Prostate gland (tissue), 2 donors: Measurements from ENCODE around the gene THSD4. TPM values are rescaled to one million over a fixed set of nuclear protein-coding genes. Genes with fewer than 3 reads are reported as not detected.

Experiments
- DNase-seq: peaks from one replicate; pipeline ENCODE4 v3.0.0-alpha.2; 2019; ENCODE audit warnings: low spot score
- H3K27ac ChIP-seq, 2 donors: fragments of 200-600 bp; sonication (generic); 2 replicates each; pipeline ENCODE4 v1.5.1; 2017 to 2019
- H3K27me3 ChIP-seq: fragments of 200-600 bp; sonication (generic); replicated peaks from 2 replicates; pipeline ENCODE4 v1.5.1; 2019; ENCODE audit not compliant: insufficient read depth
- H3K36me3 ChIP-seq, 2 donors: fragments of 200-600 bp; sonication (generic); 1 replicate in 1 of 2; 2 replicates in 1 of 2; pipeline versions ENCODE4 v1.5.1 to v1.8.1; 2017 to 2019
- H3K4me1 ChIP-seq: fragments of 200-600 bp; sonication (generic); replicated peaks from 2 replicates; pipeline ENCODE4 v1.5.1; 2019
- H3K4me3 ChIP-seq, 2 donors: fragments of 200-600 bp; sonication (generic); 2 replicates each; pipeline ENCODE4 v1.5.1; 2017 to 2019
- H3K9me3 ChIP-seq: fragments of 200-600 bp; sonication (generic); 2 replicates; pipeline ENCODE4 v1.5.1; 2017
- POLR2A ChIP-seq: fragments of 450-650 bp; IDR thresholded peaks from one replicate; pipeline ENCODE4 v1.6.1; 2016; ENCODE audit warnings: antibody characterized with exemption, mild to moderate bottlenecking
- POLR2AphosphoS5 ChIP-seq: sonication (generic); formaldehyde crosslinking; IDR thresholded peaks from one replicate; pipeline ENCODE4 v1.6.1; 2017; ENCODE audit warnings: antibody characterized with exemption
- WGBS: methylation state at CpG from one replicate; pipeline ENCODE4 v1.1.5; 2018; 5-methylcytosine and 5-hydroxymethylcytosine counted together
- intact Hi-C: fragments of 100-400 bp; cut with DNase I; formaldehyde crosslinking; loops from one replicate; pipeline ENCODE4 v1.14.2; 2022
- total RNA-seq, 2 donors: library from RNA; depleted of rRNA; stranded (reverse); fragments of >200 nt; gene quantifications; one replicate each; pipeline ENCODE4 v1.1.0, GENCODE V29; 2016
- TF ChIP-seq, protein P1 (sequence below), 4 experiments: fragments of 200-600 bp in 2 of 4; fragments of 450-650 bp in 2 of 4; sonication (generic) in 2 of 4; IDR thresholded peaks; 1 replicate in 3 of 4; 2 replicates in 1 of 4; pipeline ENCODE4 v1.5.1; 2016 to 2019; ENCODE audit warnings: antibody characterized with exemption in 4 of 4, mild to moderate bottlenecking in 2 of 4, moderate library complexity in 2 of 4

Gene THSD4
- total RNA-seq, 2 donors from 2014 or later: 84.1 to 223 TPM

DNA sequence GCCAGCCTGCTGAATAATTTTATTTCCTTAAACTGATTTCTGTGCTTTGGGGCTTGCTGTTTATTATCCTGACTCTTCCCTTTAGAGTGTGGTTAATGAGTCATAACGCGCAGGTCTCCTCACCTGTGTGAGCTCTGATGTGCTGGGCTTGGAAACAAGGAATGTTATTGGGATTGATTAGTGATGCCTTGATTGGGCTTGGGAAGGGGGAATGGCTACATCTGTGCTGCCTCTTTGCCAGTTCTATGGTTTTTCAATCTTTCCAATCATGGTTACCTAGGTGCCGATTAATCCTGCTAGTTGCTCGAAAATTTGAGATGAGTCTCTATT is 161.0 kb downstream of the THSD4 start:
- no peaks in the 10 kb centered on the region for H3K36me3 ChIP-seq
- 95% methylated on average over 4 of the region's 4 CpGs for WGBS
- H3K4me1 ChIP-seq: no peaks in the 10 kb centered on the region
- intact Hi-C loops: loop anchor here (5.0 kb wide), 2 partner anchors 44 to 159 kb away; partner anchors contain the start of gene THSD4
- no peaks in the 10 kb centered on the region for H3K27me3 ChIP-seq
- DNase-seq: no peak
- TF ChIP-seq, protein P1, sequence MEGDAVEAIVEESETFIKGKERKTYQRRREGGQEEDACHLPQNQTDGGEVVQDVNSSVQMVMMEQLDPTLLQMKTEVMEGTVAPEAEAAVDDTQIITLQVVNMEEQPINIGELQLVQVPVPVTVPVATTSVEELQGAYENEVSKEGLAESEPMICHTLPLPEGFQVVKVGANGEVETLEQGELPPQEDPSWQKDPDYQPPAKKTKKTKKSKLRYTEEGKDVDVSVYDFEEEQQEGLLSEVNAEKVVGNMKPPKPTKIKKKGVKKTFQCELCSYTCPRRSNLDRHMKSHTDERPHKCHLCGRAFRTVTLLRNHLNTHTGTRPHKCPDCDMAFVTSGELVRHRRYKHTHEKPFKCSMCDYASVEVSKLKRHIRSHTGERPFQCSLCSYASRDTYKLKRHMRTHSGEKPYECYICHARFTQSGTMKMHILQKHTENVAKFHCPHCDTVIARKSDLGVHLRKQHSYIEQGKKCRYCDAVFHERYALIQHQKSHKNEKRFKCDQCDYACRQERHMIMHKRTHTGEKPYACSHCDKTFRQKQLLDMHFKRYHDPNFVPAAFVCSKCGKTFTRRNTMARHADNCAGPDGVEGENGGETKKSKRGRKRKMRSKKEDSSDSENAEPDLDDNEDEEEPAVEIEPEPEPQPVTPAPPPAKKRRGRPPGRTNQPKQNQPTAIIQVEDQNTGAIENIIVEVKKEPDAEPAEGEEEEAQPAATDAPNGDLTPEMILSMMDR (IDR thresholded peaks at IDR 0.05): no peak
- TF ChIP-seq POLR2AphosphoS5 (no peak), POLR2A (no peak)
- no peak overlapping the region for H3K4me3 ChIP-seq
- no peak overlapping the region for H3K27ac ChIP-seq
- H3K9me3 ChIP-seq: no peaks in the 10 kb centered on the region

GRCh38 chr15:71278989-71279756 is 163.9 kb downstream of the THSD4 start:
- peak; percentile 84 for DNase-seq
- H3K36me3 ChIP-seq: no peaks in the 10 kb centered on the region
- intact Hi-C loops: loop anchor here (5.0 kb wide), 2 partner anchors 47 to 162 kb away; partner anchors contain the start of gene THSD4
- 17% methylated on average over 15 of the region's 15 CpGs for WGBS
- H3K27ac ChIP-seq: peak overlapping the region; percentile 60 to 65
- no peaks in the 10 kb centered on the region for H3K27me3 ChIP-seq
- H3K9me3 ChIP-seq: no peaks in the 10 kb centered on the region
- no peaks in the 10 kb centered on the region for H3K4me1 ChIP-seq
- TF ChIP-seq POLR2AphosphoS5 (peak; percentile 76), POLR2A (no peak)
- TF ChIP-seq, protein P1 (IDR thresholded peaks at IDR 0.05): no peak
- H3K4me3 ChIP-seq: no peak overlapping the region

GRCh38 chr15:71279757-71280141 is 164.5 kb downstream of the THSD4 start:
- Histone ChIP-seq H3K4me3 (no peak overlapping the region), H3K27ac (peak overlapping the region; percentile 60 to 65), H3K4me1 (no peaks in the 10 kb centered on the region), H3K27me3 (no peaks in the 10 kb centered on the region), H3K9me3 (no peaks in the 10 kb centered on the region), H3K36me3 (no peaks in the 10 kb centered on the region)
- intact Hi-C loops: loop anchor here (5.0 kb wide), 2 partner anchors 47 to 162 kb away; partner anchors contain the start of gene THSD4
- no peak for TF ChIP-seq POLR2AphosphoS5
- DNase-seq: no peak
- WGBS: 82% methylated on average over 4 of the region's 4 CpGs

GRCh38 chr15:71280206-71280605 is 164.9 kb downstream of the THSD4 start:
- DNase-seq: no peak
- Histone ChIP-seq H3K9me3 (no peaks in the 10 kb centered on the region), H3K36me3 (no peaks in the 10 kb centered on the region), H3K27me3 (no peaks in the 10 kb centered on the region), H3K27ac (peak overlapping the region; percentile 60 to 65), H3K4me3 (no peak overlapping the region), H3K4me1 (no peaks in the 10 kb centered on the region)
- 41% methylated on average over 1 of the region's 1 CpG for WGBS
- intact Hi-C loops: no loop called here
- TF ChIP-seq POLR2A (no peak), POLR2AphosphoS5 (no peak)
- TF ChIP-seq, protein P1 (IDR thresholded peaks at IDR 0.05): no peak

GRCh38 chr15:71281256-71281655 is 166.0 kb downstream of the THSD4 start:
- H3K27me3 ChIP-seq: no peaks in the 10 kb centered on the region
- WGBS: 81% methylated on average over 3 of the region's 3 CpGs
- H3K9me3 ChIP-seq: no peaks in the 10 kb centered on the region
- intact Hi-C loops: no loop called here
- TF ChIP-seq POLR2AphosphoS5: no peak
- TF ChIP-seq, protein P1 (IDR thresholded peaks at IDR 0.05): no peak
- TF ChIP-seq POLR2A: no peak
- H3K27ac ChIP-seq: peak overlapping the region in 1 of 2 donors; percentile 65
- H3K36me3 ChIP-seq: no peaks in the 10 kb centered on the region
- H3K4me3 ChIP-seq: no peak overlapping the region
- DNase-seq: no peak
- H3K4me1 ChIP-seq: no peaks in the 10 kb centered on the region
